Measurements from ENCODE around the gene REXO4.

REXO4 gene

DNA sequence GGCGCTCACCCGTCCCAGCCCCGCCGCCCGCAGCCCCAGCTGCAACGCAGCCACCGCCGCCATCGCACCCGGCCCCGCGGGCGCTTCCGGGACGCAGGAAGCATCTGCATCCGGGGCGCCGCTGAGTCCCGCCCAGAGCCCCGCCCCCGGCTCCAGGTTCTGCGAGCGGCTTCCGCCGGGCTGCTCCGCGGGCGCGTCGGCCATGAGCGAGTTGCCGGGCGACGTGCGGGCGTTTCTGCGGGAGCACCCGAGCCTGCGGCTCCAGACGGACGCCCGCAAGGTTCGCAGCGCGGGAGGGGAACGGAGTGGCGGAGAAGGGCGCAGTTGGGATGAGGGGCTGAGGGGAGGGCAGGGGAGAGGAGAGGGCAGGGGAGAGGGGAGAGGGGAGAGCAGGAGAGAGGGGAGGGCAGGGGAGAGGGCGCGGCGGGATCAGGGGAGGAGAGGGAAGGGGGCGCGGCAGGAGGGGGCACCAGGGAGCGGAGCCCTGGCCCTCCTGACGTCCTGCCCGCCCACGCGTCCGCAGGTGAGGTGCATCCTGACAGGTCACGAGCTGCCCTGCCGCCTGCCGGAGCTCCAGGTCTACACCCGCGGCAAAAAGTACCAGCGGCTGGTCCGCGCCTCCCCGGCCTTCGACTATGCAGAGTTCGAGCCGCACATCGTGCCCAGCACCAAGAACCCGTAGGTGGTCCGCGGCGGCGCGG lies 61.3 kb downstream of the REXO4 start, which contains the start of the genes SURF1 and SURF2:
TSS of gene SURF1 (minus strand) at position 97 of the 701 bp plus-strand sequence. CDS start at position 63, 34 bp downstream.
TSS of gene SURF2 (plus strand) at position 160 of the 701 bp plus-strand sequence. CDS start at position 203, 43 bp downstream.
- no peaks in the 10 kb centered on the region for H3K27me3 ChIP-seq
- peaks cover 10 to 60% (median 20%) of the 10 kb centered on the region in 3 donors for H3K36me3 ChIP-seq
- H3K9me3 ChIP-seq, result no peaks in the 10 kb centered on the region
- H3K27ac ChIP-seq, result peak within 1 kb of the TSS; percentile 74 to 79
- TF ChIP-seq, protein P1, sequence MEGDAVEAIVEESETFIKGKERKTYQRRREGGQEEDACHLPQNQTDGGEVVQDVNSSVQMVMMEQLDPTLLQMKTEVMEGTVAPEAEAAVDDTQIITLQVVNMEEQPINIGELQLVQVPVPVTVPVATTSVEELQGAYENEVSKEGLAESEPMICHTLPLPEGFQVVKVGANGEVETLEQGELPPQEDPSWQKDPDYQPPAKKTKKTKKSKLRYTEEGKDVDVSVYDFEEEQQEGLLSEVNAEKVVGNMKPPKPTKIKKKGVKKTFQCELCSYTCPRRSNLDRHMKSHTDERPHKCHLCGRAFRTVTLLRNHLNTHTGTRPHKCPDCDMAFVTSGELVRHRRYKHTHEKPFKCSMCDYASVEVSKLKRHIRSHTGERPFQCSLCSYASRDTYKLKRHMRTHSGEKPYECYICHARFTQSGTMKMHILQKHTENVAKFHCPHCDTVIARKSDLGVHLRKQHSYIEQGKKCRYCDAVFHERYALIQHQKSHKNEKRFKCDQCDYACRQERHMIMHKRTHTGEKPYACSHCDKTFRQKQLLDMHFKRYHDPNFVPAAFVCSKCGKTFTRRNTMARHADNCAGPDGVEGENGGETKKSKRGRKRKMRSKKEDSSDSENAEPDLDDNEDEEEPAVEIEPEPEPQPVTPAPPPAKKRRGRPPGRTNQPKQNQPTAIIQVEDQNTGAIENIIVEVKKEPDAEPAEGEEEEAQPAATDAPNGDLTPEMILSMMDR (IDR thresholded peaks at IDR 0.05), result no peak
- peaks cover 0 to 36% (median 27%) of the 10 kb centered on the region in 4 donors for H3K4me1 ChIP-seq
- H3K4me3 ChIP-seq, result peak within 1 kb of the TSS; percentile 70 to 94
- intact Hi-C loops (cut with DNase I; ENCODE audit: low total_unique reads), result no loop called here
- peak; percentile 83 to 93 for DNase-seq

Data from tibial artery (tissue), 4 donors.